ENCODE data around the gene MKNK1. TPM values are rescaled to one million over a fixed set of nuclear protein-coding genes. Genes with fewer than 3 reads are reported as not detected.

The MKNK1 gene
- total RNA-seq, 2 experiments from 2014 or later, result 81.5 to 83.7 TPM

DNA sequence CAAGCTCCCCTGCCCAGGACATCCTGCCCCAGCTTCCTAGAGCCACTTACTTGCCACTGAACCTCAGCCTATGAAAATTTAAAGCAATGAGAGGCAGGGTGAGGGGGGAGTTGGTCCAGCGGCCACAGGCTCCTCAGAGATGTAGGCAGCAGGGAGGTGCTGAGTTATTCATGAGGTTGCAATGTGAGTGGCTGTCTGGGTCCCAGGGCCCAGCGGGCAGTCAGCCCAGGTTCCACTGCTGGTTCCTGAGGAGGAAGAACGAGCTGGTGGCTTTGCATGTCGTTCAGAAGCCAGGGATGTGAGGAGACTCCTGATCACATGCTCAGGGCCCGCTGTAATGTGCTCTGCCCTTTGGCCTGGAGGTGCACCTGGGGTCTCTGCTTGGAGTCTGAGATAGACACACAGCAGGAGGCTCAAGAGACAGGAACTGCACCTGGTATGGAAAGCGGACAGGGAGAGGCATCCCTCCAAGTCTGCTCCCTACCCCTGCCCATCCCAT is 52.4 kb downstream of the MKNK1 start, which contains the start of gene KNCN:
TSS of gene KNCN (minus strand) at position 51 of the 499 bp plus-strand sequence. CDS start 432 bp downstream, outside the sequence.
- Mint-ChIP-seq H3K4me1 (peaks cover 18% of the 10 kb centered on the region), H3K36me3 (ENCODE audit: low read depth) (no peaks in the 10 kb centered on the region), H3K4me3 (no peak within 1 kb of the TSS), H3K9me3 (no peaks in the 10 kb centered on the region), H3K27ac (no peak within 1 kb of the TSS), H3K27me3 (peaks cover 5% of the 10 kb centered on the region)
- ChIA-PET CTCF (interaction anchor here (4.3 kb wide), 1 partner anchor 17 kb away, joined by 27 read pairs; a partner anchor contains a TSS), POLR2A (interaction anchor here (0.5 kb wide), 1 partner anchor 9 kb away, joined by 3 read pairs; no protein-coding TSS in a partner anchor)
- DNase-seq, result no peak

- CTCF ChIA-PET, result interaction anchor here (4.3 kb wide), 1 partner anchor 16 kb away, joined by 27 read pairs; a partner anchor contains a TSS
- no peaks in the 10 kb centered on the region for H3K9me3 Mint-ChIP-seq
- no peak overlapping the region for H3K4me3 Mint-ChIP-seq
- peaks cover 13% of the 10 kb centered on the region for H3K27me3 Mint-ChIP-seq
- peaks cover 16% of the 10 kb centered on the region for H3K4me1 Mint-ChIP-seq
- DNase-seq, result no peak
- no peak overlapping the region for H3K27ac Mint-ChIP-seq
- POLR2A ChIA-PET, result no interaction called here
- no peaks in the 10 kb centered on the region for H3K36me3 Mint-ChIP-seq (ENCODE audit: low read depth)
Measured at GRCh38 chr1:46550751-46551231, 53.3 kb downstream of the MKNK1 start.

DNA sequence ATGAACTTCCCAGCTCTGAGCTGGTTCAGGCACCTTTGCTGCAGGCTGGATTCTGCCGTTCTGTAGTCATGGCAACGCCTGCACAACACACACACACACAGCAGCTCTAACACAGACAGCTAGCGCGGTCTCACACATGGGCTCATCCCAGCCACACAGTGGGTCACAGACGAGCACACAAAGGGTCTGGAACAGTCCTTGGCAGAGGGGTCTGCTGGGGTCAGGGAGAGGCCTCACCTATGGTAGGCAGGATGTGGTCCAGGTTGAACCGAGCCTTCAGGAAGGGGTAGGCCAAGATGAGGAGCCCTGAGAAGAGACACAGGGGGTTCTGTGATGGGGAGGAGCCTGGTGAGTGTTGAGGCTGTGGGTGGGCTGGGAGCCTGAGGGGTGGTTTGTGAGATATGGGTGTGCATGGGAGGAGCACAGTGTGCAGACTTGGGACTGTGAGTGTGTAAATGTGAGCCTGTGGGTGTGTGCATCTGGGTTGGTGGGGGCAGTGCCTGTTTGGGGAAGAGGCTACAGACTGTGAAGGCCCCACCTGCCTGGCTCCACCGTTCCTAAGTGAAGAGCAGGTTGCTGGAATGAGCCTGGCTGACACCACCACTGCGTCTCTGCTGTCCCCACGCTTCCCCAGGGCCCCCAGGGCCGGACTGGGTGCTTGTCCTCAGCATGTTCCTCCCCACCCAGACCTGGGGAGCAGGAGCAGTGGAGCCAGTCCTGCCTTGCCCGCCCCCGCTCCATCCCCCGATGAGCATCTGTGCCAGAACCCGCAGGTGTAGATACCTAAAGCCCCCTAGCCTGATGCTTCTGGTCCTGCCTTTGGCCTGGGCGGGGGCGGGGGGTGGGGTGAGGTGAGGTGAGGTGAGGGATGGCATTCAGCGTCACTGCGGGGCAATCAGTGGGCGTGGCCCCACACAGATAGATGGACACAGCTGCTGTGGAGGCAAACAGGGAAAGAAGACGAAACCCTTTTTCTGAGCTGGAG is 54.1 kb downstream of the MKNK1 start:
- no peaks in the 10 kb centered on the region for H3K36me3 Mint-ChIP-seq (ENCODE audit: low read depth)
- H3K4me3 Mint-ChIP-seq, result no peak overlapping the region
- peaks cover 21% of the 10 kb centered on the region for H3K27me3 Mint-ChIP-seq
- H3K4me1 Mint-ChIP-seq, result peaks cover 18% of the 10 kb centered on the region
- H3K9me3 Mint-ChIP-seq, result no peaks in the 10 kb centered on the region
- ChIA-PET POLR2A (no interaction called here), CTCF (interaction anchor here (1.1 to 4.3 kb wide), 4 partner anchors 10 to 165 kb away, joined by 4 to 27 read pairs (median 6); partner anchors contain the start of gene MKNK1)
- H3K27ac Mint-ChIP-seq, result no peak overlapping the region
- peak; percentile 58 for DNase-seq

DNA sequence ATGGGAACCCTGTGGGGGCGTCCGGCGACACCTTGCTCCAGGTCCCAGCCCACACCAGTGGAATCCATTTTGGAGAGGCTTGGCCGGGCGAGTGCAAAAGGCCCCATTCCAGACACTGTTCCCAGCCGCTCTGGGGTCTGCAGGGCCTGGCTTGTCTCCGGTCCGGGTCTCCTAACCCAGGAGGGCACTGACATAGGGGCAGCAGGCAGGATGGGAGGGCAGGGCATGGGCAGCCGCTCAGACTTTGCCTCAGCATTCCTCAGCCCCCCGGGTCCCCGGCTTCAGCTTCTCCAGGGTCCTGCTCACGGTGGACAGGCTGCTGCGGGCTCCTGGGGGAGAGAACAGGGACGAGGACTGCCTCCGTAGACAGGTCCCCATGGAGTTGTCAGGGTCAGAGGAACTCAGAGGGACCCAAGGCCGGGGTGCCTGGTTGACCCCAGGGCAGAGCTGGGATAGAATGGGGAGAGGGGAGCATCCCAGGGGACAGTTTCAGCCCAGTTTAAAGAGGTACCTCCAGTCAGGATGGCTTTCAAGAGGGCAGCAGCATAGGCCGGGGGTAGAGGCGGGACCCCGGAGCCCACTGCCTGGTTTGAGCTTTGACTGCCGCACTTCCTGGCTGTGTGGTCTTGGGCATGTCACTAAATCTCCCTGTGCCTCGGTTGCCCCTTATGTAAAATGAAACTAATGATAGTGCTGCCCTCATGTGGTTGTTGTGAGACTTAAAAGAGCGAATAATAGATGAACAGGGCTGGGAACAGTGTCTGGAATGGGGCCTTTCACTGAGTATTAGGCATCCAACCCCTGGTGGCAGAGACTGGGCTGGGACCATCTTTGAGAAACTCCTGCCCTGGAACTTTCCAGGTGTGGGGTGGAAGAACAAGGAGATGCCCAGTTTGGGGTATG is 56.3 kb downstream of the MKNK1 start:
- Mint-ChIP-seq H3K4me3 (no peak overlapping the region), H3K9me3 (no peaks in the 10 kb centered on the region), H3K27me3 (peaks cover 42% of the 10 kb centered on the region), H3K27ac (no peak overlapping the region), H3K36me3 (ENCODE audit: low read depth) (no peaks in the 10 kb centered on the region), H3K4me1 (peaks cover 20% of the 10 kb centered on the region)
- peak; percentile 23 for DNase-seq
- ChIA-PET CTCF (interaction anchor here (0.6 to 4.3 kb wide), 17 partner anchors 8 to 177 kb away, joined by 3 to 27 read pairs (median 4); partner anchors contain the start of gene MKNK1), POLR2A (interaction anchor here (1.1 to 1.2 kb wide), 2 partner anchors 15 to 56 kb away, joined by 4 to 6 read pairs; partner anchors contain the start of gene MKNK1)

GRCh38 chr1:46546210-46546609 is 57.9 kb downstream of the MKNK1 start:
- DNase-seq, result no peak
- H3K27me3 Mint-ChIP-seq, result peaks cover 49% of the 10 kb centered on the region
- no peak overlapping the region for H3K4me3 Mint-ChIP-seq
- no peaks in the 10 kb centered on the region for H3K36me3 Mint-ChIP-seq (ENCODE audit: low read depth)
- no peak overlapping the region for H3K27ac Mint-ChIP-seq
- no peaks in the 10 kb centered on the region for H3K9me3 Mint-ChIP-seq
- H3K4me1 Mint-ChIP-seq, result peaks cover 20% of the 10 kb centered on the region
- ChIA-PET POLR2A (interaction anchor here (1.0 kb wide), 1 partner anchor 33 kb away, joined by 5 read pairs; no protein-coding TSS in a partner anchor), CTCF (interaction anchor here (1.3 to 2.6 kb wide), 4 partner anchors 8 to 73 kb away, joined by 3 to 11 read pairs (median 4); a partner anchor contains a TSS)

GRCh38 chr1:46545784-46546183 is 58.3 kb downstream of the MKNK1 start:
- Mint-ChIP-seq H3K36me3 (ENCODE audit: low read depth) (no peaks in the 10 kb centered on the region), H3K27me3 (peaks cover 49% of the 10 kb centered on the region), H3K4me3 (no peak overlapping the region), H3K4me1 (peaks cover 19% of the 10 kb centered on the region), H3K9me3 (no peaks in the 10 kb centered on the region), H3K27ac (no peak overlapping the region)
- DNase-seq, result no peak
- POLR2A ChIA-PET, result interaction anchor here (0.9 to 1.0 kb wide), 2 partner anchors 13 to 33 kb away, joined by 3 to 5 read pairs; no protein-coding TSS in a partner anchor
- CTCF ChIA-PET, result interaction anchor here (1.3 to 2.6 kb wide), 4 partner anchors 8 to 73 kb away, joined by 3 to 11 read pairs (median 4); a partner anchor contains a TSS

GRCh38 chr1:46544561-46545240 is 59.4 kb downstream of the MKNK1 start:
- no peak overlapping the region for H3K27ac Mint-ChIP-seq
- no peaks in the 10 kb centered on the region for H3K9me3 Mint-ChIP-seq
- H3K4me3 Mint-ChIP-seq, result no peak overlapping the region
- peaks cover 15% of the 10 kb centered on the region for H3K4me1 Mint-ChIP-seq
- CTCF ChIA-PET, result interaction anchor here (1.2 to 1.4 kb wide), 3 partner anchors 11 to 103 kb away, joined by 3 to 5 read pairs (median 4); no protein-coding TSS in a partner anchor
- H3K27me3 Mint-ChIP-seq, result peaks cover 55% of the 10 kb centered on the region
- POLR2A ChIA-PET, result interaction anchor here (0.9 kb wide), 1 partner anchor 14 kb away, joined by 3 read pairs; no protein-coding TSS in a partner anchor
- H3K36me3 Mint-ChIP-seq (ENCODE audit: low read depth), result no peaks in the 10 kb centered on the region
- no peak for DNase-seq

- H3K4me3 Mint-ChIP-seq, result no peak overlapping the region
- no peaks in the 10 kb centered on the region for H3K36me3 Mint-ChIP-seq (ENCODE audit: low read depth)
- H3K9me3 Mint-ChIP-seq, result no peaks in the 10 kb centered on the region
- H3K27ac Mint-ChIP-seq, result no peak overlapping the region
- POLR2A ChIA-PET, result no interaction called here
- H3K27me3 Mint-ChIP-seq, result peaks cover 55% of the 10 kb centered on the region
- peaks cover 9% of the 10 kb centered on the region for H3K4me1 Mint-ChIP-seq
- no peak for DNase-seq
- CTCF ChIA-PET, result interaction anchor here (1.2 to 1.4 kb wide), 3 partner anchors 12 to 102 kb away, joined by 3 to 5 read pairs (median 4); no protein-coding TSS in a partner anchor
Measured at GRCh38 chr1:46543761-46544560, 60.1 kb downstream of the MKNK1 start.

DNA sequence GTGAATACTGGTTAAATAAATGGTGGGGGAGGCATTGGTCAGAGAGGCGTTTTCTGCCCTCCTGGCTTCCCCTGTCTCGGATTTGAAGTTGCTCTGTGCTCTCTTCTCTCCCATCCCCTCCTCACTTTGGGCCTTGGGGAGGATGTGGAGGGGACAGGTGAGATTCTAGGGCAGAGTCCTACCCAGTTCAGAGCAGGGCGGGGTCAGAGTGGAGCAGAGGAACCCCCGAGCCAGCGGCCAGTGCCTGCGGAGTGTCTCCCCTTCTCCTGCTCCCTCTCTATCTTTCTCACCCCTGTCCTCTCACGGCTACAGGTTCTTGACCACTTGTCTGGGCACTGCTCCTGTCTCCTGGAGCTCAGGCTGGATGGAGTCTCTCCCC is 60.7 kb downstream of the MKNK1 start:
- peaks cover 9% of the 10 kb centered on the region for H3K4me1 Mint-ChIP-seq
- H3K36me3 Mint-ChIP-seq (ENCODE audit: low read depth), result no peaks in the 10 kb centered on the region
- DNase-seq, result no peak
- no peak overlapping the region for H3K4me3 Mint-ChIP-seq
- POLR2A ChIA-PET, result interaction anchor here (0.6 kb wide), 1 partner anchor 9 kb away, joined by 3 read pairs; no protein-coding TSS in a partner anchor
- H3K27ac Mint-ChIP-seq, result no peak overlapping the region
- peaks cover 57% of the 10 kb centered on the region for H3K27me3 Mint-ChIP-seq
- no peaks in the 10 kb centered on the region for H3K9me3 Mint-ChIP-seq
- CTCF ChIA-PET, result no interaction called here

DNA sequence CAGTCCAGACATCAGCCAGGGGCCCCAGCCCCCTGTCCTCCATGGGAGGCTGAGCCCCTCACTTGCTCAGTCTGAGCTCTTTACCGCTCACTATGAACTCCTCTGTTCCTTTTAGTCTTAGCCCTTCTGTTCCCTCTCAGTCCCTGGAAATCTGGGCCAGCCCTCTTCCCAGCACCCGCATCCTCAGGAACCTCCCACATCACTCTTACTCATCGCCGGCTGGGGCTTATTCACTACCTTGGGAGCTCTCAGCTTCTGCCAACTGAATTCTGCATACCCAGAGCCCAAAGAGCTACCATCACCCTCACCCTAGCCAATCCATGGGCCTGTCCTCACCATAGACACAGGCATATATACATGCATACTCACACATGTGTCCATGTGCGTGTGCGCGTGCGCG is 64.1 kb downstream of the MKNK1 start:
- peaks cover 4% of the 10 kb centered on the region for H3K4me1 Mint-ChIP-seq
- H3K27ac Mint-ChIP-seq, result no peak overlapping the region
- DNase-seq, result no peak
- peaks cover 58% of the 10 kb centered on the region for H3K27me3 Mint-ChIP-seq
- ChIA-PET POLR2A (no interaction called here), CTCF (interaction anchor here (0.7 to 1.8 kb wide), 3 partner anchors 9 to 66 kb away, joined by 3 to 9 read pairs (median 3); no protein-coding TSS in a partner anchor)
- no peaks in the 10 kb centered on the region for H3K9me3 Mint-ChIP-seq
- H3K36me3 Mint-ChIP-seq (ENCODE audit: low read depth), result no peaks in the 10 kb centered on the region
- no peak overlapping the region for H3K4me3 Mint-ChIP-seq

GRCh38 chr1:46538147-46538546 is 65.9 kb downstream of the MKNK1 start:
- Mint-ChIP-seq H3K36me3 (ENCODE audit: low read depth) (no peaks in the 10 kb centered on the region), H3K4me3 (no peak overlapping the region), H3K4me1 (peaks cover 10% of the 10 kb centered on the region), H3K27me3 (peaks cover 57% of the 10 kb centered on the region), H3K9me3 (no peaks in the 10 kb centered on the region), H3K27ac (no peak overlapping the region)
- DNase-seq, result no peak
- POLR2A ChIA-PET, result interaction anchor here (1.1 to 1.5 kb wide), 2 partner anchors 116 to 187 kb away, joined by 3 read pairs; no protein-coding TSS in a partner anchor
- CTCF ChIA-PET, result interaction anchor here (0.7 to 1.2 kb wide), 7 partner anchors 8 to 96 kb away, joined by 3 to 7 read pairs (median 3); partner anchors contain the start of gene MKNK1

Data from activated CD4-positive, alpha-beta memory T cell treated with anti-CD3 and anti-CD28 coated beads, Interleukin-2, amount 10 ng/mL, durations not matched to agents 7 days and 5 days (primary cell).